GM19395 (cell line): ENCODE measurements around the gene SERPINA1.

Experiments
- ATAC-seq: cut with Tn5 transposase; IDR thresholded peaks from one replicate; pipeline ENCODE4 v1.9.1; 2021; ENCODE audit warnings: mild to moderate bottlenecking, moderate library complexity; ENCODE audit not compliant: unreplicated experiment

The SERPINA1 gene

DNA sequence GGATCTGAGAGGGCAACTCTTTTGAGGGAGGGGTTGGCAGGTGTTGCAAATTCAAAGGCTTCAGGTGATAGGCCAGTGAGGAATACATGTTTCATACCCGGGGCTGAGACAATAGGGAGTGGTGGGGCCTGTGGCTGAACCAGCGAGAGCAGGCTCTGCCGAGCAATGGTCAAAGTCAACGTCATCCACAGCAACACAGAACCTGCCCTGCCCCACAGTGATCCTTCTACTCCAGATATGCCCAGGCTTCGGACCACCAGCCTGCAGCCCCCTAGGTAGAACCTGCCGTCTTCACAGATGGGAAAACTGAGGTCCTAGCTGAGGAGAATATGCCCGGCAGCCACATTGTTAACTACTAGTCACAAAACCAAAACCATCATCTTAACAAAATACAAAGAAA is 4.1 kb downstream of the SERPINA1 start:
- ATAC-seq = no peak

DNA sequence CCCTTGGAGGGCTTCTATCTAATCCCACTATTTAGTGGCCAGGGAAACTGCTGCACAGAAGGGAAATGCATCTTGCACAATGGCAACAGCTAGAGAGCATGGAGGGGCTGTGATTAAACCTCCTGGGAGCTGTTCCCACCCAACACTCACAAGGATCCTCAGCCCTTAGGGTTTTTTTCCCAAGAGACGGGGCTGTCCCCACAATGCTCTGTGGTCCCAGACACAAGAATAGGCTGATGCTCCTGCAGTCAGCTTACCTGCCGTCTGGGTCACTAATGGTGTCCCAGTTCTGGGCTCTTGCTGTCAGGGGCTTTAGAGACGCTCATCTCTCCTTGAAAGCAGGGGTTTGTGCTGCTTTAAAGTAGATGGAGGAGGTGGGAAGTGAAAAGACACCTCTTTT is 4.6 kb downstream of the SERPINA1 start:
- no peak for ATAC-seq

DNA sequence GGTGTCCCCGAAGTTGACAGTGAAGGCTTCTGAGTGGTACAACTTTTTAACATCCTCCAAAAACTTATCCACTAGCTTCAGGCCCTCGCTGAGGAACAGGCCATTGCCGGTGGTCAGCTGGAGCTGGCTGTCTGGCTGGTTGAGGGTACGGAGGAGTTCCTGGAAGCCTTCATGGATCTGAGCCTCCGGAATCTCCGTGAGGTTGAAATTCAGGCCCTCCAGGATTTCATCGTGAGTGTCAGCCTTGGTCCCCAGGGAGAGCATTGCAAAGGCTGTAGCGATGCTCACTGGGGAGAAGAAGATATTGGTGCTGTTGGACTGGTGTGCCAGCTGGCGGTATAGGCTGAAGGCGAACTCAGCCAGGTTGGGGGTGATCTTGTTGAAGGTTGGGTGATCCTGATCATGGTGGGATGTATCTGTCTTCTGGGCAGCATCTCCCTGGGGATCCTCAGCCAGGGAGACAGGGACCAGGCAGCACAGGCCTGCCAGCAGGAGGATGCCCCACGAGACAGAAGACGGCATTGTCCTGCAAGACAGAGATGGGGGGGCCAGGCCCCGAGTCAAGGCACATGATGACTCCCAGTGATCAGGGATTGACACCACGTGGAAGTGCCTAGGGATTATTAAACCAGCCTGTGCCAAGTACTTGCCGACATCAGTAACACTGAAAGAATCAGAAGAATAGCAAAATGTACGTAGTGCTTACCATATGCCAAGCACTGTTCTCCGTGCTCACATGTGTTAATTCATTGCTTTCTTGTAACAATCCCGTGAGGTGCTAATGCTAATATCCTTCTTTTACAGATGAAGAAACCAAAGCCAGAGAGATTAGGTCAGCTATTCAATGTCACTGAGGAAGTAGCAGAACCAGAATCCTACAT is 5.4 kb downstream of the SERPINA1 start:
- ATAC-seq = no peak

DNA sequence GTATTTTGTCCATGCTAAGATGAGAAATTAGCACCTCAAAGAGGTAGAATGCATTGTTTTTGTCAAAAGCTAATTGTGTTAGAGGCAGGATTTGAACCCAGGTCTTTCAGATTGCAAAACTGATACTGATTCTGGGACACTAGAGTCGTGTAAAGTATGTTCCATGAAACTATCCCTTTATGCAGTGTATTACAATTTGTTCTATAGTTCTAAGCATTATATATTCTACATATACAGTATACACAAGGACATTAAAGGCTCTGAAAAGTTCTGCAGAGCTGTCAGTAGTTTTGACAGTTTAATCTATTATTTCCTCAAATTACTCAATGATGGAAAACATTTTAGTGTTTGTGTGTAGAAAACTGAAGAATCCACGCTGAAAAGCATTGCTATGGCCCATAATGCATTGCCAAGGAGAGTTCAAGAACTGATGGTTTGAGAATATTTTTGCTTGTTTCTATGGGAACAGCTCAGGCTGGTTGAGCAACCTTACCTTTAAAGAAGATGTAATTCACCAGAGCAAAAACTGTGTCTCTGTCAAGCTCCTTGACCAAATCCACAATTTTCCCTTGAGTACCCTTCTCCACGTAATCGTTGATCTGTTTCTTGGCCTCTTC is 6.2 kb downstream of the SERPINA1 start:
- no peak for ATAC-seq

DNA sequence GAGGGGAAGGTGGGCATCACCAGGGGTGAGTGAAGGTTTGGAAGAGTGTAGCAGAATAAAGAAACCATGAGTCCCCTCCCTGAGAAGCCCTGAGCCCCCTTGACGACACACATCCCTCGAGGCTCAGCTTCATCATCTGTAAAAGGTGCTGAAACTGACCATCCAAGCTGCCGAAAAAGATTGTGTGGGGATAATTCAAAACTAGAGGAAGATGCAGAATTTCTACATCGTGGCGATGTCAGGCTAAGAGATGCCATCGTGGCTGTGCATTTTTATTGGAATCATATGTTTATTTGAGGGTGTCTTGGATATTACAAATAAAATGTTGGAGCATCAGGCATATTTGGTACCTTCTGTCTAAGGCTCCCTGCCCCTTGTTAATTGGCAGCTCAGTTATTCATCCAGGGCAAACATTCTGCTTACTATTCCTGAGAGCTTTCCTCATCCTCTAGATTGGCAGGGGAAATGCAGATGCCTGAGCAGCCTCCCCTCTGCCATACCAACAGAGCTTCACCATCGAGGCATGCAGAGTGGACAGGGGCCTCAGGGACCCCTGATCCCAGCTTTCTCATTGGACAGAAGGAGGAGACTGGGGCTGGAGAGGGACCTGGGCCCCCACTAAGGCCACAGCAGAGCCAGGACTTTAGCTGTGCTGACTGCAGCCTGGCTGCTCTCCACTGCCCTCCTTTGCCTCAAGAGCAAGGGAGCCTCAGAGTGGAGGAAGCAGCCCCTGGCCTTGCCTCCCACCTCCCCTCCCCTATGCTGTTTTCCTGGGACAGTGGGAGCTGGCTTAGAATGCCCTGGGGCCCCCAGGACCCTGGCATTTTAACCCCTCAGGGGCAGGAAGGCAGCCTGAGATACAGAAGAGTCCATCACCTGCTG is 7.0 kb downstream of the SERPINA1 start:
- no peak for ATAC-seq

DNA sequence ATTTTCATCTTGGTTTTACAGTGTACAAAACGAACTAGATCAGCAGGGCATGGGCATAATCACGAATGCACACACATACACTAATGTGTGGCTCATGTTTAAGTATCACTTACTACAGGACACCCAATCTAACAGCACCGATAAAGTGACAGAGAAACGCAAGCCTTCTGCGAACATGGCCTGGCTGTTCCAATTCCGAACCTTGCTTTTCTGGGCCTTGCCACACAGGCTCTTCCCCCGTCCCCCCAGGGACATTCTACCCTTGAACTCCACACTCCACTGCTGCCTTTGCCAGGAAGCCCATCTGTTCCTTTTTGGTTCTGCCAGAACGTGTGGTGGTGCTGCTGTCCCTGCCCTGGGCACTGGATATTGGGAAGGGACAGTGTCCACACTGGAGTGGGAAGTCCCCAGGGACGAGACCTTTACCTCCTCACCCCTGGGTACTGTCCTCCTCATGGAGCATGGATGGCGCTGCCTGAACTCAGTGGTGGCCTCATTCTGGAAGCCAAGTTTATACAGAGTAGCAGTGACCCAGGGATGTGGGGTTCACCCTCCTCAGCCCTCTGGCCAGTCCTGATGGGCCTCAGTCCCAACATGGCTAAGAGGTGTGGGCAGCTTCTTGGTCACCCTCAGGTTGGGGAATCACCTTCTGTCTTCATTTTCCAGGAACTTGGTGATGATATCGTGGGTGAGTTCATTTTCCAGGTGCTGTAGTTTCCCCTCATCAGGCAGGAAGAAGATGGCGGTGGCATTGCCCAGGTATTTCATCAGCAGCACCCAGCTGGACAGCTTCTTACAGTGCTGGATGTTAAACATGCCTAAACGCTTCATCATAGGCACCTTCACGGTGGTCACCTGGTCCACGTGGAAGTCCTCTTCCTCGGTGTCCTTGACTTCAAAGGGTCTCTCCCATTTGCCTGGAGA is 7.9 kb downstream of the SERPINA1 start:
- no peak for ATAC-seq

DNA sequence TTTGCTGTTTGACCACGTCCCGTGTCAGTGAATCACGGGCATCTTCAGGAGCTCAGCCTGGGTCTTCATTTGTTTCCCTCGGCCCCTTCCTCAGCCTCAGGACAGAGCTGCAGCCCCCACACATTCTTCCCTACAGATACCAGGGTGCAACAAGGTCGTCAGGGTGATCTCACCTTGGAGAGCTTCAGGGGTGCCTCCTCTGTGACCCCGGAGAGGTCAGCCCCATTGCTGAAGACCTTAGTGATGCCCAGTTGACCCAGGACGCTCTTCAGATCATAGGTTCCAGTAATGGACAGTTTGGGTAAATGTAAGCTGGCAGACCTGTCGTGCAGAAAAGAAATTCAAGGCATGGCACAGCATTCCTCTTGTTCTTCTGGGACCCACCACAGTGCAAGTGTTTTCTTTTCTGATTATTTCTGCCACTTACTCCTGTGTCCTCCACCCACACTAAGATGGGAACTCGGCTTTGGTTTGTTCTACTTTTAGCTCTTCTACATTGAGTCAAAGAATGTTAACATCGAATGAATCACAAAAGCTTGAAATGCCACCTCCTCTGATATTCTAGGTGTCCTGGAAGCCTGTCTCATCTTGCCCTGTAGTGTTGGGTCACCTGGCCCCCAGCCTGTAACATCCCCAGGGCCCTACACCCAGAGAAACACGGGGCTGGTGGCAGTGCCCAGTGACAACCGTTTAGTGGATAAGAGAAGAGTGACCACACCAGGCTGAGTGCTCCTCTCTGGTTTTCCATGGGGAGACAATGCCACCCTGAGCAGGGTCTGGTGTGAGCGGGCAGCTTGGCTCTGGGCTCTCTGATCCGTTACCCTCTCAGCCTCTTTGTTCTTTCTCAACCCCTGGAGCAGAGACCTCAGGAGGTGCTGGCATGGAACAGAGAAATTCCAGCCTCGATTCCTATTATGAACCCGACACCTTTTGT is 8.8 kb downstream of the SERPINA1 start:
- no peak for ATAC-seq

DNA sequence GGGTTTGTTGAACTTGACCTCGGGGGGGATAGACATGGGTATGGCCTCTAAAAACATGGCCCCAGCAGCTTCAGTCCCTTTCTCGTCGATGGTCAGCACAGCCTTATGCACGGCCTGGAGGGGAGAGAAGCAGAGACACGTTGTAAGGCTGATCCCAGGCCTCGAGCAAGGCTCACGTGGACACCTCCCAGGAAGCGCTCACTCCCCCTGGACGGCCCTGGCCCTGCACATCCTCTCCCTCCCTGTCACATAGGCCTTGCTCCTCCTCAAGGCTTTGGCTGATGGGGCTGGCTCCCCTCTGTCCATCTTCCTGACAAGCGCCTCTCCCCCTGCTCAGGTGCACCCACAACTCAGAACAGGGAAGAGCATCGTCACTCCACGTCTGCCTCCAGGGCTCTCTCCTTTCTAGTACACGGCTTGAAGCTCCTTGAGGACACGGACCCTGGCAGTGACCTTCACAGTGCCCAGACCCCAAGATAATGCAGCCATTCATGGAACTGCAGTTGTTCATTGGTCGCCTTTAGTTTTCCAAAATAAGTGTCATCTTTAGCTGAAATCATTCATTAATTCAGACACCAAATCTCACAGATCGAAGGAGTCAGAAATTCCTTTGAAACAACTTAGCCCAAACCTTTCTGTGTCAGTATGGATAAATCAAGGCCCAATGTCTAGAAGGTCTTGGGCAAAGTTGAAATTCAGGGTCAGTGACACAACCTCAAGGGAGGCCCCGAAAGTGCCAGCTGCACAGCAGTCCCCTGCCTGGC is 9.7 kb downstream of the SERPINA1 start:
- no peak for ATAC-seq

DNA sequence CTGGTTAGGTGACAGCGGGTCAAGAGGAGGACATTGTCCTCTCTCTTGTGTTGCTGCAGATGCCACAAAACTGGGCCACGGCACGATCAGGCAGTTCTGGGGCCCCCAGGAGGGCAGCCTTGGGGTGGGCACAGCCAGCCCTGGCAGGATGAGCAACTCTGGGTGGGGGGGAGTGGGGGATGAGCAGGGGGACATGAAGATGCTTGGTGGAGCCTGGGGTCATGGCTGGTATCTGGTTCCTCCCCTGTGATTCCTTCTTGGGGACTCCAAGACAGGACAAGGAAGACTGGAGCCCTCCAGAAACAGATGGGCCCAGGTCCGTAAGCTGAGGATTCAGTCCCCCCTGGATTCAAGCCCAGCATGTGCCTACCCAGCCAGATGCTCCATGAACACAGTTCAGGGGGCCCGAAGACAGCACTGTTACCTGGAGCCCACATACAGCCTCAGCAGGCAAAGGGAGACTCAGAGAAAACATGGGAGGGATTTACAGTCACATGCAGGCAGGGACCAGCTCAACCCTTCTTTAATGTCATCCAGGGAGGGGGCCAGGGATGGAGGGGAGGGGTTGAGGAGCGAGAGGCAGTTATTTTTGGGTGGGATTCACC is 10.4 kb downstream of the SERPINA1 start:
- no peak for ATAC-seq

DNA sequence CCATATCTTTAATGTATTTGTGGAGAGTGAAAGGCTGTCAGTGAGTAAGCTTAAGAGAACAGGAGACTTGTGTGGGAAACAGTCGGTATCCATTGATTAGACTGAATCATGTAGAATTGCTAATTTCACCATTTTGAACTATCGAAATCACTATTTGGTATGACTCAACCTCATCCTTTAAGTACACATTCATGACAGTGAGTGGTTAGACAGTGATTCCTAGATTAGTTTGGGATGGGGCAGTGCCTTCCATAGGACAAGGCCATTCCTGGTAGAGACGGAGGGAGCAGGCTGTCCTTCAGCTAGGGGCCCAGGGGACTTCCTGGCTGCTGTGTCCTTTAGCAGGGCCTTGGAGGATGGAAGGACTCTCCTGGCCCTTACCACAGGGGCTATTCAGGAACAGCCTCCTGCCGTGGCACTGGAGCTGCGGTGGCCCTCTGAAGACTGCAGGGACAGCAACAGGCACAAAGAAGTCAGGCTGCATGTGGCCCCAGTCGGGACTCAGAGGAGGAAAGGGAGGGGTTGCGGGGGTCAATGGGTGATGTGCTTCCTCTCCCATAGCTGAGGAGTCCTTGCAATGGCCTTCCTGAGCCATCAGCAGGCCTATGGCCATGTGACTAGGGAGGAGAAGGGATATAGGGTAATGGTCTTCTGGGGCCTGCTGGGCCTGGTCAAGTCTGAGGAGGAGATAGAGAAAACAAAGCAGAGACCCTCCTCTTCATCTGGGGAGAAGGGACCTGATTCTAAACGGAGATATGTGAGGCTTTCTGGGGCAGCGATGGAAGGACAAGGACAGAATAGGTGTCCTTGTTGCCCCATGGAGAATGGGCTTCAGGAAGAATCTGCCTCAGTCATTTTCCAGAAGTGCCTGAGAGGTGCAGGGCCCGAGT is 11.2 kb downstream of the SERPINA1 start:
- ATAC-seq = no peak

DNA sequence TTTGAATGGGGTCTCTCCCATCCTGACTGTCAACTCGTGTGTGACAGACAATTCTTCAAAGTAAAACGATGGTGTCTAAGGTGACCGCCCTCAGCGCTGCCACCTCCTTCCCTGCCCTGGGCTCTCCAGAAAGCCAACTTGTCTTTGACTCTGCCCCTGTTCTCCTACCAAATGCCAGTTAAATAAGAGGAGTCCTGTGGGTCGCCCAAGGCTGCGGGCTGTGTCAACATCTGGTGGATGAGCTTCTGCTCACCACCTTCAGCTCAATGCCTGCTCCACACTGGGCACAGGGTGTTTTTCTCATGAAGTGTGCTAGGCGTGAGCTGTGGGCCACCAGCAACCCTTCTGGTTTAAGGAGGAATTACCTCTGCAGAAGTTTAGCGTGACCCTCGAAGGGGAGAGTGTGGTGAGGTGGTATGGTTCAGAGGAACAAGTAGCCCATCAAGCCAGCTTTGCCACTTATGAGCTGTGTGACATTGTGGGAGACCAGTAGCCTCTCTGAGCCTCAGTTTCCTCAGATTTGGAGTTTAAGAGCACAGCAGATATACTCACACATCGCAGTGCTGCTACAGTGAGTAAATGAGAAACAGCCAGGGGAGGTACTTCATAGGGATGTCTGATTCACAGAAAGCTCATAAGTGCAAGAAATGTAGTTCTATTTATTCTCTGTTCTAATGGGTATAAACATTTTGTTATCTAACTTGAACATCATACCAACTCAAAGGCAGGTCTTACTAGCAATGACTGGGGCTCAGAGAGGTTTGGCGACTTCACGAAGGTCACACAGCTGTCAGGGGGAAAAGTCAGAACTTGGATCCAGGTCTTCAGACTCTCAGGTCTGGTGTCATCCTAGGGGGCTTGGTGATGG is 12.1 kb downstream of the SERPINA1 start:
- ATAC-seq = no peak

DNA sequence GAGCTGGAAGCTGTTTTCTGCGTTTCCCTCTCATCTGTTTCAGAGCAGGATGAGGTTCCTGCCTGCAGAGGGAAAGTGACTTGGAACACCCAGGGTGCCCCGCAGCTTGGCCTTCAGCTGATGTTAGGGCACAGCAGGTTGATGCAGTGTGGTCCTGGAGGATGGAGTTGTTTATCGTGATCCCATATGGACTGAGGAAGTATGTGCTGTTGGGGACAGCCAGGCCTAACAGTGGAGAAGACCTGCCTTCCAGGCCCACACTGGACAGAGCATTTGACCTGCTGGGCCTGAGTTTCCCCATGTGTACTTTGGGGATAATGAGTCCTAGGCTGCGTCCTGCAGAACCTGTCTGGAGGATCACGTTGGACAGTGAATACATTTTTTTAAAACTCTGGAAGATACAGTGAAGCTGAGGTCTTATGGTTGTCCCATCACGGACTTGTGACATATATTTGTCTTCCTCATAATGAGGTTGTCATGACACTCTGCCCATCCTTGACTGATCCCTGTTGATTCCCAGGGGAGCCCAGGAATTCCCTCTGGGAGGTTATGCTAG is 12.8 kb downstream of the SERPINA1 start:
- ATAC-seq = no peak

DNA sequence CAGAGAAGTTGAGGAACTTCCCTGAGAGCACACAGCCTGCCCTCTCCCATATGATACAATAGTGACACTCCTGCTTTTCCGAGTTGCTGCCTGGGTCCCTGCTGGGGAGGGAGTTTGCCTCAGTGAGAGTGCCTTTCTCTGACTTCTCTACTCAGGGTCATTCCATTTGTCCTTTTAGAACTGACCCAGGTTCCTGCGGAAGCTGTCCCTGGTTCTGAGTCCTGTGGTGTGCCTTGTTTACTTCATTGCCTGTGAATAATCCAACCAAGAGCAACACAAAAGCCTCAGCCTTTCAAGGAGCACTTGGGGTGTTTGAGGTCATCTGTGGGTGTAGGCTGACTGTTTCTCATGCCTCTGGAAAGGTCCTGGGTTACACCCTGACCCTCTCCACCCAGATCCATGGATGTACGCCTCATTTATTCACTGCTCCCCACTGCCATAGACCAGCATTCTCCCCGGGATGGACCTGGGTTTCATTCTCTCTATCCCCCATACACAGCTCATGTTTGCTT is 13.6 kb downstream of the SERPINA1 start:
- no peak for ATAC-seq

DNA sequence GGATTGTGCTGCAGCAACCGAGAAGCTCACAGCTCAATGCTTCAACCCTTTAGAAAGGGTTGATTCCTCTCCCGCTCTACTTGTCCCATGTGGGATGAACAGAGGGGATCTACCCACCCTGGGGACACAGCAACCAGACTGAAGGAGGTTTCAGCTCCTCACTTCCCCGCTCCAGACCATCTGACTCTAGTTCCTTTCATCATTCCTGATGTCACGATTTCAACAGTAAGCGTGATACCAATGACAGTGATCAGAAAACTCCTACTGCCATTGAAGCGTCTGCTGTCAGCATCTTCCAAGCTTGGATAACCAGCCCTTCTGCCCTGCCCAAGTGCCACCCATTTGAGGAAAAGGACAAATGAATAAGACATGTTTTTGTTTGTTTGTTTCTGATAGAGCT is 14.3 kb downstream of the SERPINA1 start:
- no peak for ATAC-seq

DNA sequence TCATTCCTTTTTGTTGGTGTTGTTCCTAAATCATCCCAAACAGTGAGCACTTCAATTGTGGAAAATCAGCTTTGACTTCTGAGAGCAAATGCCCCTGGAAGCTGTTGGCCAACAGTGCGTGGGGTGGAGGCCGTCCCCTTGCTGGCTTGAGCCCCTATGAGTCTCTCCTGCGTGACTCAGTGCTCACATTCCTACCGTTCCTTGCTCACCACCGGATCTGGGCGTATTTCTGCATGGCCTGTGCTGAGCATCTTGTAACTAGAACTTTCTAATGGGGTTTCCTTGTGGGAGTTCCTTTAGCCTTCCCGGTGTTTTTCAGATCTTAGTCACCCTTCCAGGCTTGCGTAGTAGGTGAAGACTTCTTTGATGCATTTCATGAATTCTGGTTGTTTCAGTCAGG is 14.7 kb downstream of the SERPINA1 start:
- ATAC-seq = no peak
